Upper lobe of left lung (tissue), 6 donors: ENCODE measurements around the gene MLLT3. TPM values are rescaled to one million over a fixed set of nuclear protein-coding genes. Genes with fewer than 3 reads are reported as not detected.

ENCODE experiments used
- ATAC-seq, 2 donors: fragments of 200-7000 bp; cut with Tn5 transposase; one replicate each; pipeline ENCODE4 v1.9.1; 2022; ENCODE audit warnings: mild to moderate bottlenecking in 2 of 2, moderate library complexity in 2 of 2; ENCODE audit not compliant: low FRiP score in 2 of 2
- DNase-seq, 2 donors: peaks; one replicate each; pipeline ENCODE4 v3.0.0-alpha.2; 2019 to 2020
- H3K27ac ChIP-seq, 4 donors: fragments of 200-600 bp; sonication (generic); one replicate each; pipeline ENCODE4 v1.5.1; 2016 to 2019
- H3K27me3 ChIP-seq, 4 donors: fragments of 200-600 bp; sonication (generic); one replicate each; pipeline ENCODE4 v1.5.1; 2017 to 2019
- H3K36me3 ChIP-seq, 4 donors: fragments of 200-600 bp; sonication (generic); one replicate each; pipeline ENCODE4 v1.5.1; 2016 to 2019
- H3K4me1 ChIP-seq, 4 donors: fragments of 200-600 bp; sonication (generic); one replicate each; pipeline ENCODE4 v1.5.1; 2018 to 2019
- H3K4me3 ChIP-seq, 4 donors: fragments of 200-600 bp; sonication (generic); one replicate each; pipeline ENCODE4 v1.5.1; 2017 to 2019; ENCODE audit warnings: mild to moderate bottlenecking in 2 of 4, moderate library complexity in 1 of 4
- H3K9me3 ChIP-seq, 4 donors: fragments of 200-600 bp; sonication (generic); one replicate each; pipeline ENCODE4 v1.5.1; 2018 to 2019
- EP300 ChIP-seq, 4 donors: sonication (generic); formaldehyde crosslinking; IDR thresholded peaks; one replicate each; pipeline ENCODE4 v1.5.1; 2017; ENCODE audit warnings: antibody characterized with exemption in 4 of 4, control low read depth in 2 of 4
- POLR2A ChIP-seq, 4 donors: fragments of 450-650 bp; IDR thresholded peaks; one replicate each; pipeline ENCODE4 v1.5.1; 2016 to 2017; ENCODE audit warnings: antibody characterized with exemption in 4 of 4, mild to moderate bottlenecking in 2 of 4
- POLR2AphosphoS5 ChIP-seq, 2 donors: sonication (generic); formaldehyde crosslinking; IDR thresholded peaks; one replicate each; pipeline ENCODE4 v1.5.1; 2017; ENCODE audit warnings: antibody characterized with exemption in 2 of 2
- WGBS, 2 donors: methylation state at CpG; one replicate each; pipeline ENCODE4 v1.1.5; 2017 to 2018; 5-methylcytosine and 5-hydroxymethylcytosine counted together
- total RNA-seq, 6 donors: library from RNA; depleted of rRNA in 4 of 6; stranded (reverse); fragments of >200 nt in 4 of 6; gene quantifications; one replicate each; pipeline versions ENCODE4 v1.1.0 to v1.2.1, GENCODE V29; 2016 to 2021
- TF ChIP-seq, protein P1 (sequence below), 6 experiments: fragments of 450-650 bp in 4 of 6; fragments of 200-600 bp in 2 of 6; sonication (generic) in 2 of 6; IDR thresholded peaks; one replicate each; pipeline ENCODE4 v1.5.1; 2016 to 2019; ENCODE audit warnings: antibody characterized with exemption in 6 of 6
- donor health status: DM: no; HTN: no; CAD: no; lungs with moderate emphysema.
- donor health status: DM: no; HTN: yes; CAD: no; lungs with severe emphysema.

Gene MLLT3
- total RNA-seq, 6 donors from 2014 or later = 13.8 to 30.4 (median 20.9) TPM

DNA sequence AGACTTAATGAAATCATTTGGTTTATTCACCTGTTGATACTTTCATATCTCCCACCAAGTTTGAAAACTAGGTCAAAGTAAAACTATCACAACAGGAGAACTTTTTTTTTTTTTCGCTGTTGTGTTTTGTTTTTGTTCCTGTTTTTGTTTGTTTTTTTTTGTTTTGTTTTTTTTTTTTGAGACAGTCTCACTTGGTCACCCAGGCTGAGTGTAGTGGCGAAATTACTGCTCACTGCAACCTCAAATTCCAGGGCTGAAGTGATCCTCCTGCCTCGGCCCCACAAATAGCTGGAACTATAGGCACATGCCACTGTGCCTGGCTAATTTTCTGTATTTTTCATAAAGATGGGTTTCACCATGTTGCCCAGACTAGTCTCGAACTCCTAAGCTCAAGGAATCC is 49.3 kb downstream of the MLLT3 start:
- no peak overlapping the region for H3K4me3 ChIP-seq
- H3K9me3 ChIP-seq = peaks cover 0 to 6% (median 2%) of the 10 kb centered on the region in 4 donors
- TF ChIP-seq POLR2A (IDR thresholded peaks at IDR 0.05) = no peak
- TF ChIP-seq, protein P1, sequence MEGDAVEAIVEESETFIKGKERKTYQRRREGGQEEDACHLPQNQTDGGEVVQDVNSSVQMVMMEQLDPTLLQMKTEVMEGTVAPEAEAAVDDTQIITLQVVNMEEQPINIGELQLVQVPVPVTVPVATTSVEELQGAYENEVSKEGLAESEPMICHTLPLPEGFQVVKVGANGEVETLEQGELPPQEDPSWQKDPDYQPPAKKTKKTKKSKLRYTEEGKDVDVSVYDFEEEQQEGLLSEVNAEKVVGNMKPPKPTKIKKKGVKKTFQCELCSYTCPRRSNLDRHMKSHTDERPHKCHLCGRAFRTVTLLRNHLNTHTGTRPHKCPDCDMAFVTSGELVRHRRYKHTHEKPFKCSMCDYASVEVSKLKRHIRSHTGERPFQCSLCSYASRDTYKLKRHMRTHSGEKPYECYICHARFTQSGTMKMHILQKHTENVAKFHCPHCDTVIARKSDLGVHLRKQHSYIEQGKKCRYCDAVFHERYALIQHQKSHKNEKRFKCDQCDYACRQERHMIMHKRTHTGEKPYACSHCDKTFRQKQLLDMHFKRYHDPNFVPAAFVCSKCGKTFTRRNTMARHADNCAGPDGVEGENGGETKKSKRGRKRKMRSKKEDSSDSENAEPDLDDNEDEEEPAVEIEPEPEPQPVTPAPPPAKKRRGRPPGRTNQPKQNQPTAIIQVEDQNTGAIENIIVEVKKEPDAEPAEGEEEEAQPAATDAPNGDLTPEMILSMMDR (IDR thresholded peaks at IDR 0.05) = no peak
- TF ChIP-seq POLR2AphosphoS5 (IDR thresholded peaks at IDR 0.05) = no peak
- TF ChIP-seq EP300 (IDR thresholded peaks at IDR 0.05) = no peak
- H3K27me3 ChIP-seq = no peaks in the 10 kb centered on the region
- ATAC-seq (no peak), DNase-seq (no peak)
- 86 to 95% methylated on average over 4 of the region's 4 CpGs for WGBS, 2 donors
- no peak overlapping the region for H3K27ac ChIP-seq
- peaks cover 10 to 16% (median 12%) of the 10 kb centered on the region in 4 donors for H3K4me1 ChIP-seq
- H3K36me3 ChIP-seq = no peaks in the 10 kb centered on the region

DNA sequence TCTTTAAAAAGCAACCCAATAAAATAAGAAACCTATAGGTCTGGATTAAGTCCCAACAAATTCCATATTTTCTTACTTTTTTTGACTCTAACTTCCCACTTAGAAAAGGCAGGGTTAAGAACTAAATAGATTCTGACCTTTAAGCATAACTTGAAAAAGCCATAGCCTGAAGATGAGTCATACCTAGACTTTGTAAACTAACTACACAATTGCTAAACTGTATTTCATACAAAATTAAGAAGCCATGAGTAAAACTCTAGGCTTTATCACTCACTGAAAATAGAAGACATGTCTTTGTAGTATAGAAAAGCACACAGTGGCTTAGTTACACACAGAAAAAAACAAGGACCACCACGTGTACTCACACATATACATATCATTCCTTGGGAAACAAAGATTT is 51.5 kb downstream of the MLLT3 start:
- peaks cover 10 to 16% (median 12%) of the 10 kb centered on the region in 4 donors for H3K4me1 ChIP-seq
- ATAC-seq (no peak), DNase-seq (no peak)
- H3K36me3 ChIP-seq = no peaks in the 10 kb centered on the region
- no peak overlapping the region for H3K4me3 ChIP-seq
- H3K27me3 ChIP-seq = no peaks in the 10 kb centered on the region
- TF ChIP-seq POLR2AphosphoS5 (IDR thresholded peaks at IDR 0.05) (no peak), EP300 (IDR thresholded peaks at IDR 0.05) (no peak), POLR2A (IDR thresholded peaks at IDR 0.05) (no peak)
- TF ChIP-seq, protein P1 (IDR thresholded peaks at IDR 0.05) = no peak
- no peak overlapping the region for H3K27ac ChIP-seq
- peaks cover 0 to 4% (median 1%) of the 10 kb centered on the region in 4 donors for H3K9me3 ChIP-seq
- WGBS, 2 donors = 97 to 98% methylated on average over 1 of the region's 1 CpG

DNA sequence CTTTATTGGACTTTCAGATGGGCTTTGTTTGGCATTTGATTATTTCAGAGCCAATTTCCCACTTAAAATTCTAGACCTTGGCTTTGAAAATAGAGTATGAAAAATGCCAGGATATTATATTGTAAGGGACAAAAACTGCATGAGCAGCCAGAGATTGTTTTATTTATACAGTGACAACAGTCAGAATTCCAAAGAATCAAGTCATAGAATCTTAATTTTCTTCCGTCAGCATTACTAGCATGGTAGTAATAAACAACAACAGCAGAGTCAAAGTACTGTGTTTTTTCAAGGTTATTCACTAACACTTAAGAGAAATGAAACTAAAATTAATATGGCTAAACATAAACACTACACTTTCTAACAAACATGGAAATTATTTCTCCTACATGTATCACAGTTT is 52.2 kb downstream of the MLLT3 start:
- ATAC-seq = no peak
- Histone ChIP-seq H3K4me1 (peaks cover 10 to 16% (median 12%) of the 10 kb centered on the region in 4 donors), H3K9me3 (no peaks in the 10 kb centered on the region), H3K27ac (peak overlapping the region in 1 of 4 donors; percentile 16), H3K36me3 (no peaks in the 10 kb centered on the region), H3K4me3 (no peak overlapping the region), H3K27me3 (no peaks in the 10 kb centered on the region)
- no peak for DNase-seq
- WGBS, 2 donors = 66 to 71% methylated on average over 1 of the region's 1 CpG
- TF ChIP-seq, protein P1 (IDR thresholded peaks at IDR 0.05) = no peak
- TF ChIP-seq EP300 (IDR thresholded peaks at IDR 0.05) = no peak

DNA sequence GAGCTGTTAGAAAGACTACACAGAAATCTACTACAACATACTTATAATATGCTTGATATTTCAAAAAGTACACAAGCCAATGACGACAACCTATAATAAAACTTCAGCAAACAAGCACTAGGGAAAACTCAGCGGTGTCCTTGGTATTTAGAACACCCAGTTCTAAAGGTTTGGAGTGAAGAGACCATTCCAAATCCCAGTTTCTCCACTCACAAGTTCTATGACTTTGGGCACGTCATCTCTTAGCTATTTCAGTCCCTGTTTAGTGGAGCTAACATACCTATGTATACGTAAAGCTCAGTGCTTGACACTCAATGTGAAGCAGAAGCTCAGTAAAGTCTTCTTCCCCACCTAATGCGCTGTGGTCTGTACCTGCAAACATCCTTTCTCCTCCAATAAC is 52.8 kb downstream of the MLLT3 start:
- Histone ChIP-seq H3K27me3 (no peaks in the 10 kb centered on the region), H3K27ac (peak overlapping the region in 2 of 4 donors; percentile 16 to 27), H3K4me1 (peaks cover 10 to 16% (median 12%) of the 10 kb centered on the region in 4 donors), H3K36me3 (no peaks in the 10 kb centered on the region), H3K4me3 (no peak overlapping the region), H3K9me3 (no peaks in the 10 kb centered on the region)
- peak; percentile 31 to 81 for ATAC-seq
- peak in 1 of 4 donors; percentile 39 for TF ChIP-seq EP300 (IDR thresholded peaks at IDR 0.05)
- TF ChIP-seq, protein P1 (IDR thresholded peaks at IDR 0.05) = no peak
- DNase-seq = no peak
- 67 to 86% methylated on average over 5 of the region's 5 CpGs for WGBS, 2 donors

DNA sequence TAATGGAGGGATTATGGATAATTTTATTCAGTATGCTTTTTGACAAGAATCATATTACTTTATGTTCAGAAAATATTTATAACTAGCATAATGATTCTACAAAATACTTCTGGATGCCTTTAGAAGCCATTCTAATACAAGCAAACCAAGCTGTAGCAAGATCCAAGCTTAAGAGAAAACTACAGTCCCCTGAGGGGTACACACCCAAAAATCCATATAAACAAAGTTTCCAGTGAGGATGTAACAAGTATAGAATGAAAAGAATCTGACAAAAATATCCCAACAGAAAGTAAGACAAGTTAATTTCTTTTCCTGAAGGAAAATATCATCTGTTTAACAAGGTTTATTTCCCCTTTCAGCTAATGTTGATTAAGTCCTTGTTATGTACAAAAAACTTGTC is 53.9 kb downstream of the MLLT3 start:
- no peak for DNase-seq
- peaks cover 10 to 16% (median 12%) of the 10 kb centered on the region in 4 donors for H3K4me1 ChIP-seq
- no peak for ATAC-seq
- H3K36me3 ChIP-seq = no peaks in the 10 kb centered on the region
- H3K27ac ChIP-seq = no peak overlapping the region
- no peaks in the 10 kb centered on the region for H3K27me3 ChIP-seq
- no peak overlapping the region for H3K4me3 ChIP-seq
- TF ChIP-seq POLR2AphosphoS5 (IDR thresholded peaks at IDR 0.05) (no peak), EP300 (IDR thresholded peaks at IDR 0.05) (no peak), POLR2A (IDR thresholded peaks at IDR 0.05) (no peak)
- TF ChIP-seq, protein P1 (IDR thresholded peaks at IDR 0.05) = no peak
- H3K9me3 ChIP-seq = no peaks in the 10 kb centered on the region
